MV-4-11 (cell line): ENCODE measurements around the gene OR10S1.
"Not testable (repeated sequence)": the region's sequence is repeated elsewhere in the genome, so short reads cannot be mapped to it uniquely, and the experiment has no call there.

Source experiments
- DNase-seq: peaks from one replicate; lab custom pipeline; 2025; lab: John Stamatoyannopoulos, UW

The OR10S1 gene

GRCh38 chr11:123977731-123978347 lies at the start of gene OR10S1:
Gene OR10S1, minus strand, starts transcription at chr11:123977781. Its CDS starts 117 bp downstream, at chr11:123977664.
- DNase-seq, result no peak

- DNase-seq, result no peak
Observed at GRCh38 chr11:124026498-124026897, 48.9 kb upstream of the OR10S1 start, which contains the start of gene OR10G8. Gene OR10G8, plus strand, starts transcription at chr11:124026798. Its CDS starts 2,825 bp downstream, at chr11:124029623.

- DNase-seq, result not testable (repeated sequence)
Observed at GRCh38 chr11:124015837-124016236, 38.3 kb upstream of the OR10S1 start.

GRCh38 chr11:124012697-124013096 lies 35.1 kb upstream of the OR10S1 start, which contains the start of gene OR10G4:
Gene OR10G4, plus strand, starts transcription at chr11:124012997. Its CDS starts 2,578 bp downstream, at chr11:124015575.
- no peak for DNase-seq

- no peak for DNase-seq
Observed at GRCh38 chr11:123995119-123995518, 17.5 kb upstream of the OR10S1 start, which contains the start of gene OR10G6. Gene OR10G6, minus strand, starts transcription at chr11:123995161. Its CDS starts 0 bp downstream, at chr11:123995161.

GRCh38 chr11:123979311-123979710 lies 1.7 kb upstream of the OR10S1 start:
- DNase-seq, result no peak

GRCh38 chr11:123976770-123977560 lies 616 bp downstream of the OR10S1 start:
- no peak for DNase-seq

GRCh38 chr11:123973816-123974215 lies 3.8 kb downstream of the OR10S1 start:
- no peak for DNase-seq

GRCh38 chr11:123956752-123957151 lies 20.8 kb downstream of the OR10S1 start:
- DNase-seq, result no peak

- no peak for DNase-seq
Observed at GRCh38 chr11:123945132-123945531, 32.4 kb downstream of the OR10S1 start.

- DNase-seq, result no peak
Observed at GRCh38 chr11:123943738-123944137, 33.8 kb downstream of the OR10S1 start, which contains the start of gene OR6T1. Gene OR6T1, minus strand, starts transcription at chr11:123943838. Its CDS starts 0 bp downstream, at chr11:123943838.

- DNase-seq, result no peak
Observed at GRCh38 chr11:123942413-123942812, 35.2 kb downstream of the OR10S1 start.

GRCh38 chr11:123939317-123939716 lies 38.3 kb downstream of the OR10S1 start, which contains the start of gene OR4D5:
Gene OR4D5, plus strand, starts transcription at chr11:123939617. Its CDS starts 0 bp downstream, at chr11:123939617.
- no peak for DNase-seq
